GM21576 (cell line): ENCODE data around the gene LCTL.
A peak's percentile ranks its signal among the peaks of the same experiment; 100 is the strongest.

Source experiments
- ATAC-seq: cut with Tn5 transposase; IDR thresholded peaks from one replicate; pipeline ENCODE4 v1.9.1; 2021; ENCODE audit warnings: mild to moderate bottlenecking, moderate library complexity; ENCODE audit not compliant: unreplicated experiment

LCTL gene

GRCh38 chr15:66566963-66567531 is 1.2 kb upstream of the LCTL start:
- ATAC-seq: no peak

DNA sequence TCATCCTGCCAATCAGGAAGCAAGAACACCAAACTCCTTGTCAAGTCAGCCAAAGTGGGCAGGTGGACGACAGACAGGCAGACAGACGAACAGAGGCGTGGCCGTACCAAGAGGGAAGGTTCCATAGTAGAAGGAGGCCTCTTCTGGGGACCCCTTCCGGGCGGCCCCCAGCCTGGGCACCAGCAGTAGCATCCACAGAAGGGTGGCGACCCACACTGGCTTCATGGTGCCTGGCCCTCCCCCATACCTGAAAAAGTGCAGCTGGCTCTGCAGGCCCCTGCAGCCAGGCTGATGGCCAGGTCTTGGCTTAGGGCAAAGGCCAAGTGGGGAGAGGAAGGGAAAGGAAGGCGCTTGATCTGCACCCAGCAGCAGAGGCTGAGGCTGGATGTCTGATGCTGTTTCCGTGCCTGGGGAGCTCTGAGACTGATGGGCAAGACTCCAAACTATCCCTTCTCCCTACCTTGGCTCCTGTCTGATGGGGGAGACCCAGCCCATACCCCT is 607 bp downstream of the LCTL start:
- ATAC-seq: no peak

DNA sequence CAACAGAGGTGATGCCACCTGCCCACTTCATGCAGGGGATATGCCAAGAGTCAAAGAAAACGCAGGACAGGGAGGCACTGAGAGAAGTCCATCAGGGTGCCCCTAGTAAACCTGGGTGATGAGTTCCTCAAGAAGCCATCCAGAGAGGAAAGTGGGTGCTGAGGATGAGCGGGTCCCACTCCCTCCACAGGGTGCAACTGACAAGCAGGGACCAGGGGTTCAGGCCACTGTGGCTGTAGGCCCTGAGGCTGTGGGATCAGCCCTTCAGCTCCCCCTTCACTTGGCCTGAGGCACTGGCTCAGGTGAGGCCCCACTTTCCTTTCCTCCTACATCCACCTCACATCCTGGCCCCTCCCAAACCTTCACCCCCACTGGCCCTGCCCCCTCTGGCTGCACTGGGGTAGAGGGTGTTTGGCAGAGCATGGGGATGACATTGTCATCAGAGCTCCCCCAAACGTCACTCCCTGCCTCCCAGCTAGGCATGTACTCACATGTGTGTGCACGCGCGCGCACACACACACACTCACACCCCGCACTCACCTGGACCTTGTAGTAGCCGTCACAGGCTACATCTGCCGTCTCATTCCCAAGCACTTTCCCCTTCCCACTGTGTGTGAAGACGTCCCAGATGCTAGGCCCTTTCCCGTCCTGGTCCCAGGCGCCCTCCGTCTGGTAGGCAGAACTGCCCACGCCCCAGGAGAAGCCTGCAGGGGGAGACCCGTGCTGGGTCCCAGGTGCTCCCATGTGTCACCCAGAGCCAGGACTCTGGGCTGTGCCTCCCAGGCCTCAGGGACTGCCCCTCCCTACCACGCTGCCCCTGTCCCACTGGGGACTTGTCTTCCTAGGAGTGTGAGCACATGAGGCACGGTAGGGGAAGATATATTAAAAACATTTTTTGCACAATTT is 1.4 kb downstream of the LCTL start:
- ATAC-seq: no peak

DNA sequence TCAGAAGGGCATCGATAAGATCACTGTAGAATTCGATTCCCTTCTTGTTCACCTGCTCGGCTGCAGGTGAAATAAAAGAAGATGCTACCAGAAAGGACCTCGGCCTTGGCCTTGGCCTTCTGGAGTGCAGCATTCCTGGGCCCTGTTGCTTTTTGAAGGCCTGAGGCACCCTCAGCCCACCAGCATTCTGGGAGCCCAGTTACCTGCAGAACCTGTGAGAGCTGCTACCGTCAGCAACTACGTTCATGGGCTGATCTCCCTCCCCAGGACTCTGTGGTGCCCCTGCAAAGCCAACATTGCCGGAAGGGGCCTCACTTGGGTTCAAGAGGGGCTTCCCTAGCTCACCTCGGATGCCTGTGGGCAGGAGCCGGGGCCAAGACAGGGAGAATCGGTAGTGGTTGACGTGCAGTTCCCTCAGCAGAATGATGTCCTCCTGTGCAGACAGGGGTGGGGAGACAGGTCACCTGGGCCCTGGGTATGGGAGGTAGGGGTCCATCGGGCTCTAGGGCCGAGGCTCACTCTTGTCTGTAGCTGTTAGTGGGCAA is 2.2 kb downstream of the LCTL start:
- ATAC-seq: no peak

DNA sequence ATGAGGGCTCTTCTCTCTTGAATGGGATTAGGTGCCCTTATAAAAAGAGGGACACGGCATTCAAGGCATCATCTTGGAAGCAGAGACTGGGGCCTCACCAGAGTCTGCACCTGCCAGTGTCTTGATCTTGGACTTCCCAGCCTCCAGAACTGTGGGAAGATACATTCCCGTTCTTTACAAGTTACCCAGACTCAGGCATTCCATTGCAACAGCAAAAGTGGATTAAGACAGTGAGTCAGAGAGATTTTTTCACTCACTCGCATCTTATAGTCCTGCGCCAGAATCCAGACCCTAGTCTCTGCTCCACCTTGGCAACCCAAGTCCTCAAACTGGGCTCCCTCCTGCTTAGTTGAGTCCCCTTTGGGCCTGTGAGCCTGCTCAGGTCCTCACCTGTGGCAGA is 2.7 kb downstream of the LCTL start:
- no peak for ATAC-seq

DNA sequence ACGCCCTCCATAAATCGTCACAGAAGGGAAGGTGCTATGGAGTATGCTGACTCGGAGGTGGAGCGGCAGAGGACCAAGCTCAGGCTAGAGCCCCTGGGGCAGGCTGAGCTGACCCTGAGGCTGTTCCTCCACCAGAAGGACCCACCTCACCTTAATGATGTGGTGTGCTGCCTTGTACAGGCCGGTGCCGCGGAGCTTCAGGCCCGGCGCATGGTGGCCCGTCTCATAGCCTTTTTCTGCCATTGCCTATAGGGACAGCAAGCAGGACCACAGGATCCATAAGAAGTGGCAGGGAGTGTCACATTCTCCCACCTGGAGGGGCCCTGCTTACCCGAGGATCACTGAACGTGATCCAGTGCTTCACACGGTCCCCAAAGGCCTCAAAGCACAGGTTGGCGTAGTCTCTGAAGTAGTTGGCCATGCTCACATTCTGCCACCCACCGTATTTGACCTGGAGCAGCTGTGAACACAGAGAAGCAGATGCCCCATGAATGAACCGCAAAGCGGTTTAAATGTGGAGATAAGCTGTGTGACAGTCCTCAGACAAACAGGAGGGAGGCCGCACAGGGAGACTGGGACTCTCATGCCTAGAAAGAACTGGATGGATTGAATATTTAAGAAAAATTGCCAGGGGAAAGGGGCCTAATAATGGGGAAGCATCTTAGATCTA is 4.8 kb downstream of the LCTL start:
- no peak for ATAC-seq

DNA sequence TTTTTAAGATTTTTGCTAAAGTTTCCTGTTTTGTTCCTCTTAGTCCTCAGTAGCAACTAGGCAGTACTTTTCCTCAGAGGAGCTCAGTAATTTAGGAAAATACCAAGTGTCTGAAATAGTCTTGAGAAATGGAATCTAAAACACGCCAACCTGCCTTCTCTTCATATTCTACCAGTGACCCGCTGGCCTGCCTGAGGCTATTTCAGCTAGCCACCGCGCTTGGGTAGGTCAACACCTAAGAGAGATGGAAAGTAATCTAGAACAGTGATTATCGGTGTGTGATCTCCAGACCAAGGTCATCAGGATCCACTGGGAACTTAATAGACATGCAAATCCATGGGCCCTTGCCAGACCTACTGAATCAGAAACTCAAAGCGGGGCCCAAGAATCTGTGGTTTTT is 7.5 kb downstream of the LCTL start:
- ATAC-seq: no peak

GRCh38 chr15:66555685-66556084 is 10.1 kb downstream of the LCTL start:
- ATAC-seq: no peak

GRCh38 chr15:66545255-66545654 is 20.5 kb downstream of the LCTL start:
- ATAC-seq: no peak

DNA sequence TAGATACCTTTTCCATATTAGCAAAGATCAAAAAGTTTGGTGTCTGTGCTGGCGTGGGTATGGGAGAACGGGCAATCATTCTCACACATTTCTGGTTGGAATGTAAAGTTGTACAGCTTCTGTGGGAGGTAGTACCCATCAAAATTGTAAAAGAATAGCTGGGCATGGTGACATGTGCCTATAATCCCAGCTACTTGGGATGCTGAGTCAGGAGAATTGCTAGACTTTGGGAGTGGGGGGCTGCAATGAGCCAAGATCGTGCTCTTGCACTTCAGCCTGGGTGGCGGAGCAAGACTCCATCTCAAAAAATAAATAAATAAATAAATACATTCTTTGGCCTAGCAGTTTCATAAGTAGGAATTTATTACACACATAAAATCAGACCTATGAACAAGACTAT is 22.9 kb downstream of the LCTL start:
- ATAC-seq: no peak

DNA sequence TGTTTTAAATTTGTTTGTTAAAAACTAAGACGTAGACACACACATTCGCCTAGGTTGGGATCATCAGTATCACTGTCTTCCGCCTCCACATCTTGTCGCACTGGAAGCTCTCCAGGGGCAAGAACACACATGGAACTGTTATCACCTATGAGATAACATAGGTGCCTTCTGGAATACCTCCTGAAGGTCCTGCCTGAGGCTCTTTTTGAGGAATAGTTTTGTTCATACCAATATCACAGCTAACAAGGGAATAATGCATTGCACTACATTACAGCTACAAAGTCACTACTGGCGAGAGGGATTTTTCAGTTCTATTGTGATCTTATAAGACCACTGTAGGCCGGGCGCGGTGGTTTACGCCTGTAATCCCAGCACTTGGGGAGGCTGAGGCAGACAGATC is 30.7 kb downstream of the LCTL start:
- ATAC-seq: no peak

DNA sequence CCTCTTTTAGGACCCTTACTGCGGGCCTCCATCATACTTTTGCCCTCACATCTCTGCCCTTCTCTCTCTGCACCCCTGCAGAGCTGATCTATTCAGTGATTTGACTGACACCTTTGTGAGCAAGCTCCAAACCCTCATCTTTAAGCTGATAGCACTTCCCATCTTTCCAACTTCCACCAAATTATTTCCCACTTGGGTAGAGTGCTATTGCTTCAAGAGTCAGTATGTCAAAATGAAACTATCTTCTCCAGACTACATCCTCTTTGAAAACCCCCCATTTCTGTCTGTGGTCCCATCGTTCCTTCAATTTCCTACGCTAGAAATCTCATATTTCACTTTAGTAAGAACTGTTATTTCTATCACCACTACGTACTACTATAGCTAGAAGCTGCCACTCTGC is 41.0 kb downstream of the LCTL start:
- ATAC-seq: no peak

DNA sequence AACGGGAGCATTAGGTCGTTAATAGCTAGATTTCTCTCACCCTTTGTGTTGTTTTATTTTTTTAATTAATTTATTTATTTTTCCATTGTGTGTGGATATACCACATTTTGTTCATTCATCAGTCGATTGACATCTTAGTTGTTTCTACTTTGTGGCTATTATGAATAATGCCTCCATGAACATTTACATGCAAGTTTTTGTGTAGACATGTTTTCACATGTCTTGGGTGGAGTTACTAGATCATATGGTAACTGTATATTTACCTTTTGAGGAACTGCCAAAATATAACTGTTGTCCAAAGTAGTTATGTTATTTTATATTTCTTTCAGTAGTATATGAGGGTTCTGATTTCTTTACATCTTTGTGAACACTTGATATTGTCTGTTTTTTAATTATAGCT is 41.9 kb downstream of the LCTL start:
- ATAC-seq: no peak

GRCh38 chr15:66515901-66516322 is 49.9 kb downstream of the LCTL start:
- ATAC-seq: no peak

DNA sequence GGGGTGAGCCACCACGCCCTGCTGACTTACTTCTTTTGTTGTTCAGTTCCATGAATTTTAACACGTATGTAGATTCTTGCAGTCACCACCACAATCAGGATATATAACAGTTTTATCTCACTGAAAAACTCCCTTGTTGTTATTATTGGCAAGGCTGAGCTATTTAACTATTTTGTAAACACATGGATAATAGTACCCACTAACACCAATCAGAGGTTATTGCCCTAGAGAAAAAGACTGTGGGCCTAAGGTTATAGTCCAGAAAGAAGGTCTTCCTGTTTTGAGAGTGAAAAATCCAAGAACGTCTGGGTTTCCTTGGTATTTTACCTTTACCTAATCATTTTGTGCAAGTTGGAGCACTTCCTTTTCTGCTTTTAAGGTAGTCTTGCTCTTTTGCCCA is 51.2 kb downstream of the LCTL start:
- no peak for ATAC-seq

DNA sequence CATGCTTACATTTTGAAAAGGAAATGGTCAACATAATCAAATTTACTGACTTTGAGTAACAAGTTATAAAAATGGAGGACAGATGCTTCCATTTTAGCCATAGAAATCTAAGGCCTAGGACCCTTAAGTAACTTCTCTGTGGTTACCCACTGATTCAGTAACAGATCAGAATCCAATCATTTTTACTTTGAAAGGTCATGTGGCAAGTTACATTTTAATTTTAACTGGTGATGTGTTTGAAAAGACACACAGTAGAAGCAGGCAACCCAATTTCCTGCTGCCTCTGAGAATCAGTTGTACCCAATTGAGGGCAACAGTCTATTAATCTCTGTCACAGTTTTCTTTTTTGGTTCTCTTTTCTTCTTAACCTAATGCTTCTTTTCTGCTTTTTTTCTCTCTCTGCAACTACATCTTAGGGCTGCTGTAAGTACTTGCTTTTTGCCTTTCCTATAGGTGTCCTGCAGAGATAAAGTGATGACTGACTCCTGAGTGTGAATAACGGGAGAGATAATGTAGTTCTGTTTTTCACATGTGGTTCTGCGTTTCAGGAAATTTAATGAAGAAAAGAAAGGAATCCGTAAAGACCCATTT is 57.4 kb downstream of the LCTL start:
- no peak for ATAC-seq

DNA sequence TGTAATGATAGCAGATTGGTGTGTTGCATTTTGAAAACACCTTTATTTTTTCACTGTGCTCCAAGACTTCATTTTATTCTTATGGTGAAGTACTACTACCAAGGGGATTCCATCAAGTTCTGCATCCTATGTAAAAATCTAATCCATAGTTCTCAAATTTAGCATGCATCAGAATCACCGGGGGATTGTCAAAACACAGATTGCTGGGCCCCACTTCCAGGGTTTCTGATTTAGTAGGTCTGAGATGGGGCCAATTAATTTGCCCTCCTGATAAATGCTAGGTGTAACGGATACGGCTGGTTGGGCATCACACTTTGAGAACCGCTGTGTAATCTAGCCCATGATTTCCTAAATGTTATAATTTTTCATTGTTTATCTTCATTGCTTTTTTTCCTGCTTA is 60.0 kb downstream of the LCTL start:
- no peak for ATAC-seq

DNA sequence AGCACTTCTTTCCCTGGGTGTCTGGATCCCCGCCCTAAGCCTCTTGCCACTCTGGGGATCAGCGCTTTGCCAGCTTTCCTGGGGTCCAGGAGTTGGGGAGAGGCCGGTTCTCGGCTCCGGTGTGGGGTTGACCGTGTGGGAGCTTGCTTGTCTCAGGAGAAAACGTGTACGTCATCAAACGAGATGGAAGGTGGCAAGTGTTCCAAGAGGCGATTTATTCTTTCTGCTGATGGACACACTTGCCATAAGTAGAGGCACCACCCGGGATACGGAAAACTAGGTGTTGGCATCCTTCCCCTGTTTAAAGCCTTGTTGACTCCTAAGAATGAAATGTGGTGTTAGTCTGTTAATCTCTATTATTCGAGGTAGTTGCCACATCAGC is 60.4 kb downstream of the LCTL start:
- ATAC-seq: no peak

DNA sequence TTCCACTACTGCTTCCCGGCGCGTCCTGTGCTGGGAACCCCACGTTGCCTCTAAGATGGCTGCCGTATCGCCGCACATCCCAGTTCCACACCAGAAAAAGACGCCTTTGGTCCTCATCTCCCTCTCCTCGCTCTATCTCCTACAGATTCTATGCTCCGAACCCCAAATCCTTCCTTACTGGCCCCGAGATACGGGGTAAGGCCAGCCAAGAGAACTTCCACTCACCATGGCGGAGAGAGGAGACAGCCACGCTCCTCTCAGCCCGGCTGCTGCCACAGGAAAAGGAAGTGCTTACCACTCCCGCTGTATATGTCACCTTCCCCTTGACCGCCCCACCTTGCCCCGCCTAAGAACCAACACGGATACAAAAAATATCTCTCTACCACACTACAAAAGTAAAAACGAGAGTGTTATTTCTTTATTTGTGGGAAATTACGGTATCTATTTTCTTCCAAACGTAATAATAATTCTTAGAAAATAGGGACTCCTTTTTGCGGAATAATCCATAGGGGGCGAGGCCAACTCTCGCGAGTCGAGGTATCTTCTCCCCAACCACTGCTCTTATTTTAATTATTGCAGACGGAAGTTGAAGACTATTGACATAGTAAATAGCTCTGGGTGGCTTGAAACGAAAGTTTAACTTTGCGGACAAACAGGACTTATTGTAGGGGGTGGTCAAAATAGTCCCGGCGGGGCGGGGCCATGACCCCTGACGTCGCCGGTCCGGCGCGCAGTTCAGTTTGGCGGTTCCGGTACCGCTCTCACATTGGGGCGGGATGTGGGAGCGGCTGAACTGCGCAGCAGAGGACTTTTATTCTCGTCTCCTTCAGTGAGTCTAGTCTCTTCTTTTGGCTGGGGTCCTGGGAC is 61.0 kb downstream of the LCTL start, which contains the start of the genes RPL4 and ZWILCH:
Gene RPL4, minus strand, starts transcription at position 293 of the 867 bp plus-strand sequence. Its CDS starts 65 bp downstream, at position 228.
Gene ZWILCH, plus strand, starts transcription at position 764 of the 867 bp plus-strand sequence. Its CDS starts 13 bp downstream, at position 777.
- ATAC-seq: peak; percentile 78
